GM12873 (cell line): Measurements from ENCODE around the gene GFRA1.

Experiments used
- CTCF ChIP-seq: IDR thresholded peaks from 2 replicates; pipeline ENCODE4 v1.5.1; 2012; ENCODE audit warnings: low read depth, mild to moderate bottlenecking, moderate library complexity, low read length, control low read depth; ENCODE audit not compliant: insufficient read depth; ENCODE audit errors: missing control alignments

GFRA1 gene

DNA sequence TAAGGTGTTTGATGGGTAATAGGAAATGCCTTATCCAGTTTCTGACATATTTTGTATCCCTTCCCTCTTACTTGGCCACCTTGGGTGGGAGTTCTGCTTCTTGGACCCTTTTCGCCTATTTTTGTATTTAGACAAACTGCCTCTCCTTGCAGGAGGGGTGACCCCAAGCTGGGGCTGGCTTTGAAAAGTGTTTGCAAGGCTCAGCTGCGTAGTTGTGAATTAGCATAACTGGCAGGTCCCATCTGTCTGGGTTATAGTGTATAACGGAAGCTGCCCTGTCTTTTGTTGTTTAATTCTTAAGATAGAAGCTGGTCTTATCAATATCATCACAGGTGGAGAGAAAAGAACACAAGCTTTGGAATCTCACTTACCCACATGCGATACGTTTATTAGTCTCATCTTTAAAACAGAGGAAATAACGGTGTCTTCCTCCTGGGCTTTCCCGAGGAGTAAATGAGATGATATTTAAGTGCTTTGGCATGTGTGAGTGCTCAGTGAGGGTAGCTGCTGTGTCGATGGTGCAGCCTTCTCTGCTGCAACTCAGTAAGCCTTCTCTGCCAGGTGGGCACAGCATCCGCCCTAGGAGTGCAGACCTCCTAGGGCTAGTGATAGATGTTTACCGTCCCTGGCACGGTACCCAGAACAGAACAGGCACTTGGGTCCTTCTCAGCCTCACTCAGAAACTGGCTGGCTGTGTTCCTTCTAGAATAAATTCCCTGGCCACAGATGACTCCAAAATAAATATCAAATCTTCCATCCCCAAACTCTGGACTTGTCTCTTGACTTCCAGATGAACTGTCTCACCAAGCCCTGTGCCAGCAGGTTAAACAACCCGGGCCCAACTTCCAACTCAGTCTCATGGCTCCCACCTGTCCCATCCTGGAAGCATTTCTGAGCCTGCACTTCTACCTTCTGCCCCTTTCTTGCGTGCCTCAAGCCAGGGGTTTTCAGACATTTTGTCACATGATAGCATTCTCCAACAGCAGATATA lies 227.3 kb downstream of the GFRA1 start:
- TF ChIP-seq CTCF: no peak

DNA sequence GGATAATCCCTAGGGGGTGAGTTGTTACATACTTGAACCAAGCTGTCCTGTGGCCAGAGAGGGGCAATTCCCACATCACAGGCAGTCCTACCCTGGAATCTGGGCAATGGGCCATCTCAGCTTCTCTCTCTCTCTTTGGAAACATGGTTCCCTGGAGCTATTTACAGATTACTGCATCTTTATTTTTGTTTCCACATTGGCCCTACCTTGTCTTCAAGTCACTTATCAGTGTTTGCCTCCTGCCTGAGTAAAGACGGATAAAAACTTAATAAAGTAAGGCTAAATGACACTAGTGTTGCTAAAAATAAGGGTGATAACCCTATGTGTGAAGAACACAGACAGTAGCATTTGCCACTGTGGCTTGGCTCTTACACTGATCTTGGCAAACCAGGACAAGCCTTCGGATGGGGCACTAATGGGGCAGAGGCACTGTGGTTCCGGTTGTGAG lies 228.2 kb downstream of the GFRA1 start:
- no peak for TF ChIP-seq CTCF

- TF ChIP-seq CTCF: no peak
Measured at GRCh38 chr10:116043861-116044260, 229.1 kb downstream of the GFRA1 start.

DNA sequence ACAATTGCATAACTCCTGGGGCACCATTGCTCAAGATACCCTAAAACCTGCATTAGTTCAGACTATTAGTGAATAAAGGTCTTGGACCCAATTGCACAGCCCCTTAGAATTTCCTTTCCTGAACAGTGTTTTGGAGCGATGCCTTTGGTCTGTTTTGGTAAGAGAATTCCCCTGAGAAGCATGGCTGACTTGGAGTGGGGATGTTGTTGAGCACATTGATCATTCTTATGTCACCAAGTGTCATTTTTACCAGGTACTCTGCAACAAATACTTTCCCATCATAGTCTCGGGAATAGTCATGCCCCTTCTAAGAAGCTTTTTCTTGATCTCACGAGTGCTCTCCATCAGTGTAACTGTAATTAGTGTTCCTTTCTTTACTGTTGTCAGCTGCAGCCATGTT lies 229.7 kb downstream of the GFRA1 start:
- no peak for TF ChIP-seq CTCF

- TF ChIP-seq CTCF: no peak
Measured at GRCh38 chr10:116041948-116042347, 231.1 kb downstream of the GFRA1 start.

- TF ChIP-seq CTCF: no peak
Measured at GRCh38 chr10:116039612-116040011, 233.4 kb downstream of the GFRA1 start.

DNA sequence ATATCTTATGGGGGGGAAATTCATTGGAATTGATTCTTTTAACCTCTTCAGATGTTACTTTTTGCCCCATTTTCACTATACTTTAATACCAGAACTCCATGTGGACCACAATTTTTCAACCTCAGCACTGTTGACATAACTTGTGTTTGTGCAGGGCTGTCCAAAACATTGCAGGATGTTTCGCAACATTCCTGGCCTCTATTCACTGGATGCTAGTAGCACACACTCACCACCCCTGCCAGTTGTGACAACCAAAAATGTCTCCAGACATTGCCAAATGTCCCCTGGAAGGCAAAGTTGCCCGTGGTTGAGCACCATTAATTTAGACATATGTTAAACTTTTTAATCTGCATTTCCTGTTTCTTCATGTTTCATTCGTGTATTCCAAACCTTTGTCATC lies 234.7 kb downstream of the GFRA1 start:
- TF ChIP-seq CTCF: no peak
